ENCODE measurements around the gene ALPL. TPM values are rescaled to one million over a fixed set of nuclear protein-coding genes. Genes with fewer than 3 reads are reported as not detected.

Gene ALPL
- total and polyA plus RNA-seq, 9 of the 15 experiments (the other 6 are each of a cell fraction or from before 2014, with no cell fraction given): 0.04 to 0.38 (median 0.18) TPM; not detected in 4

GRCh38 chr1:21598904-21599303 is 89.7 kb downstream of the ALPL start (continued):
- TF ChIP-seq UBTF (IDR thresholded peaks at IDR 0.05; ENCODE audit: borderline replicate concordance in 1 of 2, low read depth in 2 of 2, low read length in 2 of 2) (no peak), HIVEP1 (CRISPR knock-in tag; IDR thresholded peaks at IDR 0.05) (no peak), KLF10 (CRISPR knock-in tag; IDR thresholded peaks at IDR 0.05) (no peak), MTA2 (IDR thresholded peaks at IDR 0.05; ENCODE audit: low read depth) (no peak), FOSL1 (tag; conservative IDR thresholded peaks at IDR 0.05) (no peak), PURB (CRISPR knock-in tag; IDR thresholded peaks at IDR 0.05; ENCODE audit: low read depth) (no peak), CXXC5 (CRISPR knock-in tag; IDR thresholded peaks at IDR 0.05) (no peak), FOXM1 (IDR thresholded peaks at IDR 0.05; ENCODE audit: low read depth) (no peak), FOXM1 (CRISPR knock-in tag; IDR thresholded peaks at IDR 0.05; ENCODE audit: low read depth) (no peak), ATF6 (CRISPR knock-in tag; IDR thresholded peaks at IDR 0.05) (no peak), THAP12 (CRISPR knock-in tag; IDR thresholded peaks at IDR 0.05) (no peak), GTF2E2 (tag; IDR thresholded peaks at IDR 0.05) (no peak), BCOR (IDR thresholded peaks at IDR 0.05) (peak; percentile 93), GATAD2A (IDR thresholded peaks at IDR 0.05) (no peak), HDAC1 (IDR thresholded peaks at IDR 0.05) (0 out of 4 replicates have a peak, but pooled peaks of 1 of the 2 experiments have one; percentile 15), NCOA6 (IDR thresholded peaks at IDR 0.05) (no peak), THRA (IDR thresholded peaks at IDR 0.05) (no peak), ZNF449 (CRISPR knock-in tag; IDR thresholded peaks at IDR 0.05) (no peak), ZBTB1 (CRISPR knock-in tag; IDR thresholded peaks at IDR 0.05; ENCODE audit: borderline replicate concordance, low read depth) (no peak), ZFP36 (IDR thresholded peaks at IDR 0.05; ENCODE audit: low read depth, low read length, partially characterized antibody) (peak; percentile 99), MAFK (IDR thresholded peaks at IDR 0.05; ENCODE audit: low read length) (no peak), MEF2D (tag; conservative IDR thresholded peaks at IDR 0.05; ENCODE audit: low read depth) (no peak)
